Kasumi-1 (cell line): Measurements from ENCODE around the gene ADGRE1.

Source experiments
- DNase-seq, 2 experiments: peaks; one replicate each; lab custom pipeline; 2025; lab: John Stamatoyannopoulos, UW

ADGRE1 gene

DNA sequence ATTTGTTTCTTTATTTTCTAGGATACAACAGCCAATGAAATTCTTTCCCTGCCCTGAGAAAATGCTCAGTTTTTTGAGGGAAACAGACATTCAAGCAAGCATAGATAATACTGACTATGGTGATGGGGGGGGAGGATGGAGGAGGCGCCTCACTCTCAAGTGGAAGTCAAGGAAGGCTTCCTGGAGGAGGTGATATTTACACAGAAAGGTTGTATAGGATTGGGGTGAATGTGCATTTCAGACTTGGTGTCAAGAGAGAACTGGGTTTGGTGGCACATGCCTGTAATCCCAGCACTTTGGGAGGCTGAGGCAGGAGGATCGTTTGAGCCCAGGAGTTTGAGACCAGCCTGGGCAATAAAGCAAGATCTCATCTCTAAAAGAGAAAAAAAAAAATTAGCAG lies 12.2 kb upstream of the ADGRE1 start:
- DNase-seq: no peak

DNA sequence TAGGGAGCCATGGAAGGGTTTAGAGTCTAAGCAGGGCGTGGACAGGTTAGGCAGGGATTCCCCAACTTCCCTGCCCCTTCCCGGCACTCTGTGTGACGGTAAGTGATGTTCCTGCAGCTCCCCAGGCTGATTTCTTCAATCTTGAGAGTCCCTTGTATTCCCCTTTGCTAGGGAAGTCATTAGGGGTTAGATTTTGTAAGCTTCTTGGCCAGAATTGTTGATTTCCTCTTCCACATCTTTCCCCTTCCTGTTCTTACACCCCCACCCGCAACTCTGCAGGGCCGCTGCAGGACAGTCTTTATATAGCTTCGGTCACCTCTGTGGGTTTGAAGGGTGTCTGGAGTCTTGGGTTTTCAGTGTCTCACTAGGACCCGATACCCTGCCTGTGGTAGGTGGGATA lies 10.6 kb upstream of the ADGRE1 start:
- peak; percentile 24 to 63 for DNase-seq

DNA sequence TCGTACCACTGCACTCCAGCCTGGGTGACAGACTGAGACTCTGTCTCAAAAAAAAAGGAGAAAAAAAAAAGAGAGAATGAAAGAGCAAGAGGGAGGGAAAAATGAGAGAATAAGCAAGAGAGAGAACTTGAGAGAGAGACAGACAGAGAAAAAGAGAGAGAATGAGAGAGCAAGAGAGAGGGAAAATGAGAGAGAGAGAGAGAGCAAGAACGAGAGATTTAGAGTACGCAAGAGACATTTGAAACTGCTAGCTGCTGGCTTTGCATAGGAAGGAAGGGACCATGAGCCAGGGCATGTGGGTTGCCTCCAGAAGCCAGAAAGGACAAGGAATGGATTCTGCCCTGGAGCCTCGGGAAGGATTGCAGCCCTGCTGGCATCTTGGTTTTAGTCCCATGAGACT lies 9.6 kb upstream of the ADGRE1 start:
- no peak for DNase-seq

- DNase-seq: no peak
These were observed 992 bp upstream of the ADGRE1 start for GRCh38 chr19:6886277-6886897.

- no peak for DNase-seq
These were observed 1.6 kb downstream of the ADGRE1 start for GRCh38 chr19:6888967-6889366.

DNA sequence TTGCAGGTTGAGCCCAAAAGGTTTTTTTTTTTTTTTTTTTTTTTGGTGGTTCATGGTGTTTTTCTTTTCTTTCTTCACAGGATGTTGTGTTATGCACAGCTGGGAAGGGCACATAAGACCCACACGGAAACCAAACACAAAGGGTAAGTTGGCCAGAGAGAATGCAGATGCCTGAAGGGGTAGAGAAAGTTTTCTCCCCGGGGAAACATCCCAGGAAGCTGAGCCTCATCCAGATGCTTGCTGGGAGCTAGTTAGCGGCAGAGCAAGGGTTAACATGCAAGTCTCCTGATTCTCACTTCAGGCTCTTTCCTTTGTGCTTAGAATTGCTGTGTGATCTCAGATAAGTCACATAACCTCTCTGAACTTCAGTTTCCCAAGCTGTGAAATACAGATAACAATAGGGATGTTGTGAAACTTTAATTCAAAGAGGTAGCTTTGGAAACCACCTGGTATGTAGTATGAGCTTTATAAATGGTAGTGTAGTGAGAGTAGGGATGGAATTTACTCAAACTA lies 3.1 kb downstream of the ADGRE1 start:
- DNase-seq: no peak

DNA sequence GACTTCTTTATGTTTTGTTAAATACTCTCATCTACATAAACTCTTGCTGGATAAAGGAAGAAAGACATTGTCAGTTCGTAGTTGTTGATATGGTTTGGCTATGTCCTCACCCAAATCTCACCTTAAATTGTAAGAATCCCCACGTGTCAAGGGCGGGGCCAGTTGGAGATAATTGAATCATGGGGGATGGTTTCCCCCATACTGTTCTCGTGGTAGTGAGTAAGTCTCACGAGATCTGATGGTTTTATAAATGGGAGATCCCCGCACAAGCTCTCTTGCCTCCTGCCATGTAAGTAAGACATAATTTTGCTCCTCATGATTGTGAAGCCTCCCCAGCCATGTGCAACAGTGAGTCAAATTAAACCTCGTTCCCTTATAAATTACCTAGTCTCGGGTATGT lies 3.6 kb downstream of the ADGRE1 start:
- no peak for DNase-seq

DNA sequence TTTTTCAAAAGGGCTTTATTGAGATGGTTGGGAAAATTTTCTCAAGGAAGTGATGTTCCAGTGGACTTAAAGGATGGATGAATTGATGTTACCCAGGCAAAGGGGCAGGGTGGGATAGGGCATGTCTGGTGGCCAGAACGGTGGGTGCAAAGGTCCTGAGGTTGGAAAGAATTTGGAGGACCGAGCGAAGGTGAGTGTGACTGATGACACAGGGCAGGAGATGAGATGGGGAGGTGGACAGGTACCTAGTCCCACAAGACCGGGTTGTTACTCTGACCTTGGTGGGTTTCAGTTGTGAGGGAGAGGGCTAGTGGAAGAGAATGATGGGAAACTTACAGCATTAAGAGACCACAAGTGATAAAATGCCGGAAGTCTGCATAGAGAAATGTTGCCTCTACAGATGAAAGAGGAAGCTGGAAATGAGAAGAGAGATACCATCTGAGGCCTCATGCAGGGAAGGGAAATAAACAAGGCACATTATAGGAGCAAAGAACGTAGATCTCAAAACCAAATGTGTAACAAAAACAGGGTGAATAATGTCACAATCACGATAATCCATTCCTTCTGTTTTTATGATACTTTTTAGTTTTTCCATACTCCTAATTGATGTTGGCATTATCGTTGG lies 4.5 kb downstream of the ADGRE1 start:
- peak; percentile 94 to 96 for DNase-seq

DNA sequence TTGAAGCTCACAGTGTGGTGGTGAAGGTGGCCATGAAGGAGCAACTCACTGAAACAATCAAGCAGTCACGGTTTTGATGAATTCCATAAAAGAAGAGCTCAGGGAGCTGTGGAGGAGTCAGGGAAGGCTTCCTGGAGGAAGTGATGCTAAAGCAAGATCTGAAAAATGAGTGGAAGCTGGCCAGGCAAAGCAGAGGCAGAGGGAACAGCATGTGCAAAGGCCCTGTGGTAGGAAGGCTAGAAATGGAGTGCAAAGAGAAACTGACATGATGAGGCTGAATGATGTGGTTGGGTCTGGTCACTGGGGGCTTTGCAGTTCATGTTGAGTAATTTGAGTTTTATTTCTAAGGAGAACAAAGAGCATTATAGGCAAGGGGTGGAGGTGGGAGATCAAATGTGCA lies 6.9 kb downstream of the ADGRE1 start:
- no peak for DNase-seq

DNA sequence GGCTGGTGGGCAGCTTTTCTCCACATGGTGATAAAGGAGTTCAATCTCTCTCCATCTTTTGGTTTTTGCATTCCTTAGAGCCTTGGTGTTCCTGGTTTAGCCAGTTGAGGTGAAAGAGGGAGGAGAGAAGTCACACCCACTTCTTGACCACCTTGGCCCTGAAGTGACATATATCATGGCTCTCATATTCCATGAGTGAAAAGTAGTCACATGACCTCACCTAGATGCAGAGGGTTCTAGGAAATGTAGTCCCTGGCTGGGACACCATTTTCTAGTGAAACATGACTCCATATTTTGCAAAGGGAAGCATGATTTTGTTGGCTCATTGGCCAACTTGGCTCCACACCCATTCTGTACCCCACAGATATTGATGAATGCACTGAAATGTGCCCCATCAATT lies 16.1 kb downstream of the ADGRE1 start:
- no peak for DNase-seq

DNA sequence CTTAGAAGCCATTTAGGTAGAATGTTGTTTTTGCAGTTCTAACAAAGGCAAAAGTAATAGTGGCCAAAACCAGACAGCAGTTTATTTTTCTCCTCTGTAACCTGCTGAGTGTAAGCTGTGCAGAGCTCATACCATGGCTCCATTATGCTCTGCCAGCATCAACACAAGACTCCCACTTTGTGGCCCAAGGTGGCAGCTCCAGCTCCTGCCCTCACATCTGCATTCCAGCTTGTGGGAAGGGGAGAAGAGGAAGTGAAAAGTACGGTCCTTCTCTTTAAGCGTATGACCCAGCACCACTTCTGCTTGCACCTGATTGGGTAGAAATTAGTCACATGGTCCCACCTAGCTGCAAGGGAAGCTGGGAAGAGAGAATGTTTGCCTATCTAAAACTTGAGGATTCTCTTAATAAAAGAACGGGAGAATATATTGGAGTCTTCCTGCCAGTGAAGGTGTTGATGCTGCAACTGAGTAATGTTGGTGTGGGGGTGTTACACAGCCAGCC lies 19.2 kb downstream of the ADGRE1 start:
- DNase-seq: no peak

GRCh38 chr19:6911523-6911922 lies 24.1 kb downstream of the ADGRE1 start:
- DNase-seq: no peak

GRCh38 chr19:6914321-6914720 lies 26.9 kb downstream of the ADGRE1 start:
- DNase-seq: no peak

GRCh38 chr19:6916952-6917351 lies 29.6 kb downstream of the ADGRE1 start:
- no peak for DNase-seq

GRCh38 chr19:6925386-6925785 lies 38.0 kb downstream of the ADGRE1 start:
- DNase-seq: no peak

DNA sequence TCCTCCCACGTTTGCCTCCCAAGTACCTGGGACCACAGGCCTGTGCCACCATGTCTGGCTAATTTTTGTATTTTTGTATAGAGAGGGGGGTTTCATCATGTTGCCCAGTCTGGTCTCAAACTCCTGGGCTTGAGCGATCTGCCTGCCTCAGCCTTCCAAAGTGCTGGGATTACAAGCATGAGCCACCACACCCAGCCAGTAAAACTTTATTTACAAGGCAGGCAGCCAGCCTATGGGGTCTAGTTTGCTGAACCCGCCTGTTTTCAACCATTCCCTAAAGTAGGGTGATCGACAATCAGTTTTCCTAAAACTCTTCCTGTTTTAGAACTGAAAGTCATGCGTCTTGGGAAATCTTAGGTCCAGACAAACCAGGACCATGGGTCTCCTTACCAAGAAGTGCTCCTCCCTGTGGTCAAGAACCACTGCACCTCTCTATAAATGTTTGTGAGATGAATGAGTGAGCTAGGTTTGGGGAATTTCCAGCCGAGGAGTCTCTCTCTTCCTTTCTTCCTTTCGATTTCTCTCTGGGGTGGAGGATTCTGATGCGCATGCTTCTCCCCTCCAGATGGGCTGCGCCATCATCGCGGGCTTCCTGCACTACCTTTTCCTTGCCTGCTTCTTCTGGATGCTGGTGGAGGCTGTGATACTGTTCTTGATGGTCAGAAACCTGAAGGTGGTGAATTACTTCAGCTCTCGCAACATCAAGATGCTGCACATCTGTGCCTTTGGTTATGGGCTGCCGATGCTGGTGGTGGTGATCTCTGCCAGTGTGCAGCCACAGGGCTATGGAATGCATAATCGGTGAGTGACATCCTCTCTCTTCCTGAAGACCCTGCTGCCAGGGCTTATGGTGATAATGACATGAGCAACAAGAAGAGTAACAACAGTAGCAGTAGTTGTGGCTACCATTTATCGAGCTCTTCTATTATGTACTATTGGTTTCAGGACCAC lies 38.7 kb downstream of the ADGRE1 start:
- no peak for DNase-seq

- no peak for DNase-seq
These were observed 42.8 kb downstream of the ADGRE1 start for GRCh38 chr19:6930190-6930589.

DNA sequence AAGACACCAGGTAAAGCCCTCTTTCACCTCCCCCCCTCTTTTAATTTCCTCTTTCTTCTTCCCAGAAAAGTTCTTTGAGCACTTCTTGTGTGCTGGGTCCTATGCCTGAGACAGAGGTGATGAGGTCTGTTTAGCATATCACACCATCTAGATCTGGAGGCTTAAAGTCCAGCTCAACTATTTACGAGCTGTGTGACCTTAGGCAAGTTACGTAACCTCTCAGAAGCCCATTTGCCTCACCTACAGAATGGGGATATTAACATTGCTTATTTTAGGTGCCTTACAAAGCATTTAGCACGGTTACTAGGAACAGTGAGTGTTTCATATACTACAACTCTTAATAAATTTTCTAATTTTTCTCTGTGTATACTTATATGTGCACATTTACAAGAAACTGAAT lies 47.7 kb downstream of the ADGRE1 start:
- no peak for DNase-seq

DNA sequence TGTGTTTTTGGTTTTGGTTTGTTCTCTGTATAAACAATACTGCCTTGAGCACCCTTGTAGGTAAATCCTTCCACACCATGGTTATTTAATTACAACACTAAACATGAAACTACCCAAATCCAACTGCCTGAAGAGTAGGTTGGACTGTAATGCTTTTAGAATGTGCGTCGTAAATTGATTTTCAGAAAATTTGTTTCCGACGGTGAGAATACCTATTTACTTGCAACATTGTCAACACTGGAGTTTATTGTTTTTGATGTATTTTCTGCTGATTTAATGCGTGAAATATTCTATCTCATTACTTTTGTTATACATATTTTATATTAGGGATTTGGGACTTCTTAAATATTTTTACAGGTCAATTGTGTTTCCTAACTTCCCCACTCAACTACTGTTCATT lies 48.2 kb downstream of the ADGRE1 start:
- no peak for DNase-seq

- DNase-seq: no peak
These were observed 58.4 kb downstream of the ADGRE1 start for GRCh38 chr19:6945733-6946132.

DNA sequence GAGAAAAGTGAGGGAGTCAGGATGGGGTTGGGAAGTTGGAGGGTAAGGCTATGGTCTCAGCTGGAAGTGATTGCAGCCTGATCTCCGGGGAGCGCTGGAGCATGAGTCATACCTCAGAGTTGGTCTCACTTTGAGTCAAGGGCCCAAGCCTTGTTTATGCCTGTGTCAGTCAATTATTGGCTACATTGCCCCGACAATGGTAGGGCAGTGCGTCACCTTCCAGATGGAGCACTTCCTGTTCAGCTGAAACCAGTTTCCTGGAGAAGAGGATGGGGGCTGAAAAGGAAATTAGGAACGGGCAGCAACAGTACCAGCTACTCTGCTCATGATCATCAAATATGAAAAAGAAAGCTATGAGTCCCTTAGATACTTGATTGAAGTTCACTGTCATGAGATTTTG lies 60.4 kb downstream of the ADGRE1 start:
- DNase-seq: peak; percentile 23 to 27

DNA sequence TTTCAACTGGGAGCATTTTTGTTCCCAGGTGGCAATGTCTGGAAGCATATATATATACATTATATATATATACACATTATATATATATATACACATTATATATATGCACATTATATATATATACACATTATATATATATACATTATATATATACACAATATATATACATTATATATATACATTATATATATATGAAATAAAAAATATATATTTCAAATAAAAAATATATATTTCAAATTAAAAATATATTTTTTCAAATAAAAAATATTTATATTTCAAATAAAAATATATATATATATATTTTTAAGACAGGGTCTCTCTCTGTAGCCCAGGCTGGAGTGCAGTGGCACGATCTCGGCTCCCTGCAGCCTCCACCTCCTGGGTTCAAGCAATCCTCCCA lies 61.5 kb downstream of the ADGRE1 start:
- no peak for DNase-seq

DNA sequence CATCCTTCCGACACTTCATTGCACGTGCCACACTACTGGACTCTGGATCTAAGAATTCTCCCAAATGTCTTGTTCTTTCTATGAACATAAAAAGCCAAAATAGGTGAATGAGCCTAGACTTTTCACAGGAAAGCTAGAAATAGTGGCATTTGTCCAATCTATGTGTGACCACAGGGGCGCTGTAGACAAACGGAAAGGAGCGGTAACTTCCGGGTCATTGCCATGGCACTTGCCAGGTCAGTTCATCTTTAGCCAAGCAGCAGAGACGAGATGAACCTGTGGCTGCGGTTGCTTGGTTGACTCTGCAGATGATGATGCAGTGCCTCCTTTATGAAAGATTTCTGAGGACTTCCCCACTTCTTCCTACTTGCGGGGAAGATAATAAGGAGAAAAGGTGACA lies 65.6 kb downstream of the ADGRE1 start:
- no peak for DNase-seq
